EL (cell line): Measurements from ENCODE around the gene NKAP.
"Not testable (repeated sequence)": the region's sequence is repeated elsewhere in the genome, so short reads cannot be mapped to it uniquely, and the experiment has no call there.

Experiments used
- DNase-seq: peaks from one replicate; pipeline ENCODE4 v3.0.0-alpha.2; 2016

Gene NKAP

DNA sequence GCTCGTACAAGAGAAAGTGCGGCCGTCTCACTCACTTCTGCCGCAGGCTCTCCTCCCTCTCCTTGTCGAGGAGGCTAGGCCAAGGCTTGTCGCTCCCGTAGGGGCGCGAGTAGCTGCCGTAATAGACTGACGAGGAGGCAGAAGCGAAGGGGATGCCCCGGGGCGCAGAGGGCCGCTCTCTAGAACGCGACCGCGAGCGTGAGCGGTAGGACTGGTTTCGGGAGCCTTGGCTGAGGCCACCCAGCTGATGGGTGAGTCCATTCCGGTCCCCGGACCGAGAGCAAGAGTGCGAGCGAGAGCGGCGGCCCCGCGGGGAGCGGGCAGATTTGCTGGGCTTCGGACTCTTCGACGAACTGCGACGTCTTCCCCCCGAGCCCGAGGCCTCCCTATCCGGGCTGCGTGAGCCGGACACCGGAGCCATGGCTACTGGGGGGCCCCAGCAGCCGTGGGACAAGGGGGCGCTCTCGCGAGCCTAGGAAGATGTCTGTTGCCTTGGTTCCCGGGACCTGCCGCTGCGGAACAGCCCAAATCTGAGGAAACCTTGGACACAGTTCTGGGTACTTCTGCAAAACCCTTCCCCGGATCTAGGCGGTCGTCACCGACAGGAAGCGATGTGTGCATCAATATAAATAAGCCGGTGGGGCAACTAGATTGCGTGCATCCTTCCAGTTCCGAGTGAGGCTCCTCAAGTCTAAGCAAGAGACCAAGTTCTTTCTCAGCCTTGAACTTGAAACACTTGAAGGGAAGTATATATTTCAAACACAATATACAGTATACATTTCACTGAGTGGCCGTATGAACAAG lies at the start of gene NKAP:
NKAP (minus strand) TSS at position 567 of the 804 bp plus-strand sequence; CDS start at position 421, 146 bp downstream.
- peak; percentile 92 for DNase-seq

DNA sequence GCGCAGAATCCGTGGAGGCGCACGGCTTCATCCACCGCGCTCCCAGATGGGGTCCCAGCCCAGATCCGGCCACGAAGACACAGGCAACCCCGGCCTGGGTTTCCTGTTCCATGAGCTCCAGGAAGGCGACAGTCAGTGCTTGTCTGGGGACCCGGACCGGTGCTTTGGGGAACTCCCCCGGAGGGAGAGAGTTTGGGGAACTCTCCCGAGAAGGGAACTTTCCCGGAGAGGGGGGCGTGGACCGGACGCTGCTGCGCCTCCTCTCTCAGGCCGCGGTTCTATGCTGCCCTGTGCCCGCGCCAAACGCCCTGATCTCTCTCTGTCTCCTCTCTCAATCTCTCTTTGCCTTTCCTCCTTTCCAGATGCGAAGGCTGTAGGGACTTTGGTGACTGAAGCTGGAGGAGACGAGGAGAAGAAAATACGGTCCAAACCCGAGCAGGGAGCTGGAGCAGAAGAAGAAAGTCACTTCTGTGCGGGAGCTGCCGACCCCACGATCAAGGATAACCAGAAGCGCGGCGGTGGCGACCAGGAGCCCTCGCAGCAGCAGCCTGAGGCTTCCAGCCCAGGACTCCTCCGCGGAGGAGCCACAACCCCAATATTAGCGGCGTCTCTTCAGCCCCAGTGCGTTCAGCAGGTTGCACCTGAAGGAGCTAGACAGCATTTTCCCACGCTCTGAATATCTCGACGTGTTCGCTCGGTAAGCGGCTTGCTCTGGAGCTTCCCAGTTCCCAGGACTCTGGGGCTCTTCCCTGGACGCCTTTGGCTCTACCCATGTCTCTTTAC lies 47.6 kb upstream of the NKAP start:
- no peak for DNase-seq

DNA sequence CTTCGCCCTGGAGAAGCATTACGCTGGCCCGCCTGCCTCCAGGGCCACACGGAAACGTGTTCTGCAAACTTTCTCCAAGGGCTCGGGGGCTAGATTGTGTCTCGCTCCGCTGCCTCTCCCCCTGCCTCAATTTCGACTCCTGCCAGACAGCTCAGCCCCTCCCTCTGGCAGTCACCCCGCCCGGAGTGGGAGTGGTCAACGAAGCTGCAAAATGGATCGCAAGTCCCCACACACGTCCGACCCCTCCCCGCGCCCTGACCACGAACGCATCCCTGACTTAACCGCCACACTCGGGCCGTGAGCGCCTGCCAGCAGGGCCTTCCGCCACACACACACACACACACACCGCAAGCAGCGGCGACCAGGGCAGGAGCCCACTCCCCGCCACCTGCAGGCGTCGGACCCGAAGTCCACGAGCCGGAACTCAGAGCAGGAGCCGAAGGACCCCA lies 47.0 kb upstream of the NKAP start:
- no peak for DNase-seq

DNA sequence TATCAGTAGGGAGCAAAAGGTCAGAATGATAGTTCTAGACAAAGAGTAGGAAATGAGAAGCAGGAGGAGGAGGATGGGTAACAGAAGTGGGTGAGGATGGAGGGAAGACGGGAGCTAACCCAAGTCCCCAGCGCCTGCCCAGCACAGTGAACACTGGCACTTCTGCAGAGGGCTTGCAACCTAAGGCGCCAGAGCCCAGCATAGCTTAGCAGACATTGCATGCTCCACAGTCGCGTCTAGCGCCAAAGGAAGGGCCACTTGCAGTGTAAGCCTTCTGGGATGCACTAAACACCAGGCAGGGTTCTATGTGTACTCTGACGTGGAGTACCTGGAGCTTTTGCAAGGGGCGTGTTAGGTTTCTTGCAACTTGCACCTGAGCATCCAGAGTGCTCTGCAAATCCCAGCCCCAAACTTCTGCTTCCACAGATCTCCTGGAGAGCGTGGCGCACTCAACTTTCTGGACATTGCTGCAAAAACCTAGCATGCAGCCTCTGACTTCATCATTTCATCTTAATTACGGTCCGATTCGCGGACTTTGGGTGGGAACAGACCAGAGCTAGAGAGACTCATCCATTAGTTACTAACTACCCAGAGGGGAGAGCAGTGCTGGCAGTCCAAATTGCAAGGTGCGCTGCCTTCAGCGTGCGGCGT lies 46.5 kb upstream of the NKAP start:
- no peak for DNase-seq

DNA sequence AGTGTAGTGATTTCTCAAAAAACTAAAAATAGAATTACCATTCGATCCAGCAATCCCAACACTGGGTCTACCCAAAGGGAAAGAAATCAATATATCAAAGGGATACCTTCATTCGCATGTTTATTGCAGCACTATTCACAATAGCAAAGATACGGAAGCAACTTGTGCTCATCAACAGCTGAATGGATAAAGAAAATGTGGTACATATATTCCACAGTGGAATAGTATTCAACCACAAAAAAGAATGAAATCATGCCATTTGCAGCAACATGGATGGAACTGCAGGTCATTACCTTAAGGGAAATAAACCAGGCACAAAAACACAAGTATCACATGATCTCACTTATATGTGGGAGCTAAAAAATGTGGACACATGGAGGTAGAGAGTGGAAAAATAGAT lies 42.7 kb upstream of the NKAP start:
- DNase-seq: no peak

DNA sequence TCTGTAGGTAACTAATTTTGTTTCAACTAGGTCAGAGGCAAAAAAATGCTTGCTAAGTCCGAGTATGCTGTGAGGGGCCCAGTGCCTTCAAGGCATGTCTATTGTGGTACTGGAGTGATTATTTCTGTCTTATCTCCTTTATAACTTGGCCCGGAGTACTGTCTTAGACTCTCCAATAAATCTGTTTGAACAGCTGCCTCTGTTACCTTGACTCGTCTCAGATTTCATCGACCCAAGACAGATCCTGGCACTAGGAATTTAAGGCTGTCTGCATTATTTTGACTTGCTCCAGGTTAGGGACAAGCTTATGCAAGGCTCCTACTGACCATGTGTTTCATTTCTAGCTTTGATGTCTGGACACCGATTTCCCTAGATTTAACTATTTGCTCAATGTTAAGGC lies 41.1 kb upstream of the NKAP start:
- no peak for DNase-seq

DNA sequence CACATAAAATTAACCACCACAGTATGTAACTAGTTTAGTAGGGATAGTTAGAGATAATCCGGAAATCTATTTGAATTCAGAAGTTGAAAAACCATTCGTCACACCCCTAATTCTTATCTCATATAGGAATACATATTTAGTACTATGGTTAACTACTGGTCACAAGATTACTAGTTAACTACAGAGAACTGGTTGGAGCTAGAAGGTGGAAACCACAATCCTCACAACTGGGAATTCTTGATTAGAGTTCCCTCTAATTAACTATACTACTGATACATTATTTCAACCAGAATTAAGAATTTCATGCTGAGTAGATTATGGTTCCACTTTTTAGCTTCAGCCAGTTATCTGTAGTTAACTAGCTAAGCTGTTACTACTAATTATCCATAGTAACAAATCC lies 39.9 kb upstream of the NKAP start:
- DNase-seq: no peak

DNA sequence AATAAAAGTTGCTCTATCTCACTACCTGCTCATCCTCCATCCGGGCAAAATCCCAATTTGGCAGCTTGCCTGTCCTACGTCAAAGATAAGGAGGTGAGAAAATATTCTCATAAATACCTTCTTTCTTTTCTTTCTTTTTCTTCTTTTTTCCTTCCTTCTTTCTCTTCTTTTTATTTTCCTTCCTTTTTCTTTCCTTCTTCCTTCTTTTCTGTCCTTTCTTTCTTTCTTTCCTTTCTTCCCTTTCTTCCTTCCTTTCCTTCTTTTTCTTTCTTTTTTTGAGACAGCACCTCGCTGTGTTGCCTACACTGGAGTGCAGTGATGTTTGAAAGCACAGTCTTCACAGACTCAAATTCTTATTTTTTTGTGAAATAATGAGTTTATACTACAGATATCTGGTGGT lies 38.6 kb upstream of the NKAP start:
- DNase-seq: no peak

DNA sequence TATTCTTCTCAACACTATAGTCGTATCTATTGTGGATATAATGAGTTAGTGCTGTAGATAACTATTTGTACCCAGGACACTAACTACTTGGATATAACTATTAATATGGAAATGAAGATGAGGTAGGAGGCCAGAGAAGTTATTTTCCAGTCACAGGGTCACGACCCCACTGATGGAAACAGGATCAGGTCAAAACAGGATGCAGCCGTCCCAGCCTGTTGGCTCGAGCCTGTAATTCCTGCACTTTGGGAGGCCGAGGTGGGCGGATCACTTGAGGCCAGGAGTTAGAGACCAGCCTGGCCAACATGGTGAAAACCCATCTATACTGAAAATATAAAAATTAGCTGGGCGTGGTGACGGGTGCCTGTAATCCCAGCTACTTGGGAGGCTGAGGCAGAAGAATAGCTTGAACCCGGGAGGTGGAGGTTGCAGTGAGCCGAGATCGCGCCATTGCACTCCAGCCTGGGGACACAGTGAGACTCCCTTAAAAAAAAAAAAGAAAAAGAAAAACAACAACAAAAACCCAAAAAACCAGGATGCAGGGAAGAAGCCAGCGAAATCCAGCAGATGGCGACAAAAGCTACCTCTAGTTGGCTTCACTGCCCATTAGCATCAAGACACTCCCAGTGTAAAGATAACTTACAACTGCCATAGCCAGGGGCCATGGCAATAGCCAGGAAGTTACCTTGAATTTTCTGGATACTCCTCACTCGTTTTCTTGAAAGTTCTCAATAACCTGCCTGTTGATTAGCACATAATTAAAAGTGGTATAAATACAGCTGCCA lies 37.9 kb upstream of the NKAP start:
- DNase-seq: peak; percentile 22

DNA sequence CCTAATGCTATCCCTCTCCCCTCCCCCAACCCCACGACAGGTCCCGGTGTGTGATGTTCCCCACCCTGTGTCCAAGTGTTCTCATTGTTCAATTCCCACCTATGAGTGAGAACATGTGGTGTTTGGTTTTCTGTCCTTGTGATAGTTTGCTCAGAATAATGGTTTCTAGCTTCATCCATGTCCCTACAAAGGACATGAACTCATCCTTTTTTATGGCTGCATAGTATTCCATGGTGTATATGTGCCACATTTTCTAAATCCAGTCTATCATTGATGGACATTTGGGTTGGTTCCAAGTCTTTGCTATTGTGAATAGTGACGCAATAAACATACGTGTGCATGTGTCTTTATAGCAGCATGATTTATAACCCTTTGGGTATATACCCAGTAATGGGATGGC lies 33.6 kb upstream of the NKAP start:
- DNase-seq: not testable (repeated sequence)

DNA sequence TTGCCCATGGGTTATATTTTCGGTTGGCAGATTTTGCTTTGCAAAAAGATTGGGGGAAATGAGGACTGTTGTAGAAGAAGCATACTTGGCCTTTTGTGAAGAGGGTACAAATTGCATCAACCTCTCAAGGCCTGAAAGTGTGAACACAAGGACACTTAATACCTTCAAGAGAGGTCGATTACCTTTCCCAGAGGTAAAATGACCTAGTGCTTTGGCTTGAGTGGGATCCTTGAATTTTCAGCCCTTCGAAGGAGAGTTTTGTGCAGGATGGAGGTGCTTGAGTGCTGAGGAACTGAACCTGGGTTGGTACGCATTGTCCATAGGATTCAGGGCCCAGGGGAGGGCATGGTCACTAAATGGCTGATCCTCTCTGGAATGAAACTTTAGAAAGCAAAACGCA lies 27.6 kb upstream of the NKAP start:
- DNase-seq: no peak

DNA sequence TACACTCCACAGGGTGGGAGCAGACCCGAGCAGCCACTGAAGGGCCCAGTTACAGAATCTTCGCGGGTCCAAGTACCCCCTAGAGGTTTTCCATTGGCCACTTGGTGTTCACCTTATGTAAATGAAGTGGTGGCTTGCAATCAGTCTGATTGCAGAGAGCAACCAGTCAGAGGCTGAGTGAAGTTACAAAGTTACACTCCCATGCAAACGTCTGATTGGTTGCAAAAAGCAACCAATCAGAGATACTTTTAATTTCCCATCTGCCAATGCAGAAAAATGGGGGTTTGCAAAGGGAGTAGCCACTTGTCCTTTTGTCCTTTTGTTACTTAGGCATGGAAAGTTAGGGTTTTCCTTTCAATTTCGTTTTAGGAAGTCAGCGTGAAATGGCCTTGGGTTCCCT lies 27.0 kb upstream of the NKAP start:
- DNase-seq: no peak

DNA sequence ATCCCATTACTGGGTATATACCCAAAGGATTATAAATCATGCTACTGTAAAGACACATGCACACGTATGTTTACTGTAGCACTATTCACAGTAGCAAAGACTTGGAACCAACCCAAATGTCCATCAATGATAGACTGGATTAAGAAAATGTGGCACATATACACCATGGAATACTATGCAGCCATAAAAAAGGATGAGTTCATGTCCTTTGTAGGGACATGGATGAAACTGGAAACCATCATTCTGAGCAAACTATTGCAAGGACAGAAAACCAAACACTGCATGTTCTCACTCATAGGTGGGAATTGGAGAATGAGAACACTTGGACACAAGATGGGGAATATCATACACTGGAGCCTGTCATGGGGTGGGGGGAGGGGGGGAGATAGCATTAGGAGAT lies 23.3 kb upstream of the NKAP start:
- DNase-seq: not testable (repeated sequence)

DNA sequence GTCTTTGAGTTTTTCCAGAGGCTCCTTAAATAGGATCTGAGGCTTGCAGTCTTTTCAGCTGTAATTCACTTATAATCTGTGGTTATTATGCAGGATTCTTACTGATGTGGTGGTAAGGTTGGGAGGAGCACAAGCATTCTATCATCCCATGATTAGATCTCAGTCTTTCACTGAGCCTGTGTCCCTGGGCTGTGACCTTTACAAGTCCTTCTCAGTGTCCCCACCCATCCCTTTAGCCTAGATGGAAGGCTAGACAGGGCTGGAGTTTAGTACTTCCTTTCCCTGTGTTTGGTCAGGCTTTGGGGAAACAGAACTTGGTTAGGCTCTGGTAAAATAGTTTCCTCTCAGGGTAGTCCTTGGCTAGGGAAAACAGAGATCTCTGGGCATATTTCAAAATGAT lies 17.1 kb upstream of the NKAP start:
- DNase-seq: no peak

DNA sequence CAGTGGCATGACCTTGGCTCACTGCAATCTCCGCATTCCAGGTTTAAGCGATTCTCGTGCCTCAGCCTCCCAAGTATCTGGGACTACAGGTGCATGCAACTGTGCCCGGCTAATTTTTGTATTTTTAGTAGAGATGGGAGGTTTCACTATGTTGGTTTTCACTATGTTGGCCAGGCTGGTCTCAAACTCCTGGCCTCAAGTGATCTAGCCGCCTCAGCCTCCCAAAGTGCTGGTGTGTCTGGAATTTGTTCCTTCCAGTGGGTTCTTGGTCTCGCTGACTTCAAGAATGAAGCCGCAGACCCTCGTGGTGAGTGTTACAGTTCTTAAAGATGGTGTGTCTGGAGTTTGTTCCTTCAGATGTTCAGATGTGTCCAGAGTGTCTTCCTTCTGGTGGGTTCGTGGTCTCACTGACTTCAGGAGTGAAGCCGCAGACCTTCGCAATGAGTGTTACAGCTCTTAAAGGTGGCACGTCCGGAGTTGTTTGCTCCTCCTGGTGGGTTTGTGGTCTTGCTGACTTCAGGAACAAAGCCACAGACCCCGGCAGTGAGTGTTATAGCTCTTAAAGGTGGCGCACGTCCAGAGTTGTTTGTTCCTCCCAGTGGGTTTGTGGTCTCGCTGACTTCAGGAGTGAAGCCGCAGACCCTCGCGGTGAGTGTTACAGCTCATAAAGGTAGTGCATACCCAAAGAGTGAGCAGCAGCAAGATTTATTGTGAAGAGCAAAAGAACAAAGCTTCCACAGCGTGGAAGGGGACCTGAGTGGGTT lies 12.4 kb upstream of the NKAP start:
- DNase-seq: not testable (repeated sequence)

DNA sequence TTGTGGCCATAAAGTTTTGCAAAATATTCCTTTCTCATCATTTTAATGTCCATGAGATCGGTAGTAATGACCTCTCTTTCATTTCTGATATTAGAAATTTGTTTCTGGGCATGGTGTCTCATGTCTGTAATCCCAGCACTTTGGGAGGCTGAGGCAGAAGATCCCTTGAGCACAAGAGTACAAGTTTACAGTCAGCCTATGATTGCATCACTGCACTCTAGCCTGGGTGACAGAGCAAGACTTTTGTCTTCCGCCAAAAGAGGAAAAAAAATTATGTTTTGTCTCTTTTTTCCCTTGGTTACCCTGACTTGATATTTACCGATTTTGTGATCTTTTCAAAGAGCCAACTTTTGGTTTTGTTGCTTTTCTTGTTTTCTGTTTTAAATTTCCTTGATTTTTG lies 10.8 kb upstream of the NKAP start:
- no peak for DNase-seq

DNA sequence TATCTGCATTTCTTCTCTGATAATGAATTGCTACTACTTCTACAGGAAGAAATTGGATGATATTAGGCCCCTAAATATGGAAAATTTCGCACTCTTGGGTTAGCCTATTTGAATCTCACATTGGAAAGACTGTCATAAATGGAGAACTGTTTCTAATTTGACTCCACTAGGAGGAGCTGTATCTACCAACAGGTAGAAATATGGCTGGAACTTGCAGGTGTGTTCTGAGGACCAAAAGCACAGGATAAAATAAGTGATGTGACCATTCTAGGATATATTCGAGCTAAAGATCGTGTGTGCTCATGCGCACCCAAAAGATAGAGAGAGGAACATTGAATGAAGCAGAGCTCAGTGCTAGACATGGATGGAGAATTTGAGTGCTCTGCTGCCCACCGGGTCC lies 4.8 kb upstream of the NKAP start:
- DNase-seq: no peak

DNA sequence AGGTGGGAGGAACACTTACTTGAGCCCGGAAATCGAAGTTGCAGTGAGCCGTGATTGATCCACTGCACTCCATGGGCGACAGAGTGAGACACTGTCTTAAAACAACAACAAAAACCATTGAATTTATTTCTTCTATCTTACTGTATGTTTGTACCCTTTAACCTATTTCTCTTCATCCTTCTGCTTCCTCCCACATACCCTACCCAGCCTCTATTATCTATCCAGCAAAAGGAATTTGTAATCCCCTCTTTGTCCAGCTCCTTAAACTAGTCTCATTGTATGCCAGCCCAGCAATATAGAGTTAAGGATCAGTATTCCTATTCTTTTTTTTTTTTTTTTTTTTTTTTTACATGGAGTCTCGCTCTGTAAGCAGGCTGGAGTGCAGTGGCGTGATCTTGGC lies 1.9 kb upstream of the NKAP start:
- DNase-seq: no peak

DNA sequence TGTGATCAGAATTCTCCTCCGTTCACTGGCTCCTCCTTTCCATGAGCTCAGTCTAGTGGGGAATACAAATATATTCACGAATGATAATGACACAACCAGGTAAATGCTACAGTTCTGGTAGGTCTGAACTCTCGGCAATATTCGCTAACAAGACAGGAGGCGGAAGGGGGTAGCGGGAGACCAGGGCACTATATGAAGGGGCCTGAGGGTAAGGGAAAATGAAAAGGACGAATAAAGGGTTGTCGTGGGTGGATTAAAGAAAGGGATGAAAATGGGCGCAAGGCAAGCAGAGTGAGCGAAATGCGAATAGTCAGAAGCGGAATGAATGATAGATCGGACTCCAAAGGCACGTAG lies 743 bp downstream of the NKAP start:
- no peak for DNase-seq

DNA sequence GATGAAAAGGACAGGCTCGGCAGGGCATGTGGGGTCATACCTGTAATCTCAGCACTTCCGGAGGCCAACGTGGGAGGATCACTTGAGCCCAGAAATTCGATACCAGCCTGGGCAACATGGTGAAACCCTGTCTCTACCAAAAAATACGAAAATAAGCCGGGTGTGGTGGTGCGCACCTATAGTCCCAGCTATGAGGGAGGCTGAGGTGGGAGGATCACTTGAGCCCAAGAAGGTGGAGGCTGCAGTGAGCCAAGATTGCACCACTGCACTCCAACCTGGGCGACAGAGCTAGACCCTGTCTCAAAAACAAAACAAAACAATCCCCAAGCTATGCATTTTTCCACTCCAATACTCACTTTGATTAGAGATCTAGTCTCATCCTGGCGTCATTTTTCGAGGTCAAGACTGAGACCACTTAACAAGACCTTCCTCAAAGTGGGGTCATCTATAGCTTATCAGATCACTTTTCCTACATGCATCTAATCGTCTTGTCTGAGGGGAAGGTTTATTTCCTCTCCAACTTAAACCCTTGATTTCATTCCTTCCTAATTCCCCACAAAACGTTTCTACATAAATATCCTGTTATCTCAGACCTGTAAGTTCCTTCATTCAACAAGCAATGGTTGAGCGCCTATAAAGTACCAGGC lies 1.3 kb downstream of the NKAP start:
- DNase-seq: no peak

DNA sequence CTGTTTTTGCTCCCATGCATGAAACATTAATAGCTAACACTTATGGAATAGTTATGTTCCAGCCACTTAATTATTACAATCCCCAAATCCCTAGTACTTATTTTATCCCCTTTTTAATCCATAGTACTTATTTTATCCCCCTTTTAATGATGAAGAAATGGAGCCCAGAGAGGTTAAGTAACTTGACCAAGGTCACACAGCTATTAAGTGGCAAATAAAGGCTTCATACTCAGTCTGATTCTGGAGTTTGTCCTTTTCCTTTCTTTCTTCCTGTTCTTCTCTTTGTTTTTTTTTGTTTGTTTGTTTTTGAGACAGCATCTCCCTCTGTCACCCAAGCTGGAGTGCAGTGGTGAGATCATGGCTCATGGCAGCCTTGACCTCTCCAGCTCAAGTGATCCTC lies 2.2 kb downstream of the NKAP start:
- no peak for DNase-seq
